ENCODE measurements around the gene KCNQ1.

- no peak for TF ChIP-seq CTCF (IDR thresholded peaks at IDR 0.05)
- TF ChIP-seq POLR2A (IDR thresholded peaks at IDR 0.05) = no peak
- TF ChIP-seq POLR2AphosphoS5 (IDR thresholded peaks at IDR 0.05) = no peak
These were observed 10.8 kb upstream of the KCNQ1 start for GRCh38 chr11:2434008-2434407.
